HepG2 (cell line): ENCODE measurements around the gene YPEL3. TPM values are rescaled to one million over a fixed set of nuclear protein-coding genes. Genes with fewer than 3 reads are reported as not detected.

Experiments used
- BRCA1 ChIP-seq: sonication (generic); formaldehyde crosslinking; IDR thresholded peaks from 2 replicates; pipeline ENCODE4 v1.4.0; 2020; ENCODE audit warnings: missing genetic modification reagents
- FLYWCH1 ChIP-seq: sonication (generic); formaldehyde crosslinking; IDR thresholded peaks from 2 replicates; pipeline ENCODE4 v1.8.1; 2023; ENCODE audit warnings: mild to moderate bottlenecking, missing genetic modification reagents
- HNF4G ChIP-seq, 2 experiments: sonication (generic) in 1 of 2; formaldehyde crosslinking in 1 of 2; IDR thresholded peaks; 2 replicates each; pipeline versions ENCODE4 v1.4.0 to v1.6.1; 2011 to 2020; ENCODE audit warnings: borderline replicate concordance in 2 of 2, low read depth in 2 of 2, mild to moderate bottlenecking in 2 of 2, low read length in 1 of 2, missing genetic modification reagents in 1 of 2, moderate library complexity in 1 of 2
- NFE2 ChIP-seq: sonication (generic); formaldehyde crosslinking; IDR thresholded peaks from 2 replicates; pipeline ENCODE4 v1.4.0; 2020; ENCODE audit warnings: missing genetic modification reagents
- RBM39 ChIP-seq: fragments of 200-400 bp; formaldehyde crosslinking; IDR thresholded peaks from one replicate; pipeline ENCODE4 v1.6.1; 2018; ENCODE audit warnings: antibody characterized with exemption, mild to moderate bottlenecking, low read depth, low read length; ENCODE audit not compliant: poor library complexity, severe bottlenecking
- TOE1 ChIP-seq: sonication (generic); formaldehyde crosslinking; IDR thresholded peaks from 2 replicates; pipeline ENCODE4 v1.4.0; 2020; ENCODE audit warnings: mild to moderate bottlenecking, missing genetic modification reagents
- YY1 ChIP-seq: IDR thresholded peaks from 2 replicates; pipeline ENCODE4 v1.6.1; 2011; ENCODE audit warnings: low read length, low read depth, moderate library complexity, mild to moderate bottlenecking; ENCODE audit not compliant: insufficient read depth, insufficient replicate concordance
- ZMYM4 ChIP-seq: sonication (generic); formaldehyde crosslinking; IDR thresholded peaks from 2 replicates; pipeline ENCODE4 v1.8.1; 2023; ENCODE audit warnings: mild to moderate bottlenecking, missing genetic modification reagents
- ZNF343 ChIP-seq: sonication (generic); formaldehyde crosslinking; IDR thresholded peaks from 2 replicates; pipeline ENCODE4 v1.4.0; 2020; ENCODE audit warnings: mild to moderate bottlenecking, missing genetic modification reagents
- ZNF383 ChIP-seq: sonication (generic); formaldehyde crosslinking; IDR thresholded peaks from 2 replicates; pipeline ENCODE4 v1.4.0; 2020; ENCODE audit warnings: missing genetic modification reagents, mild to moderate bottlenecking, borderline replicate concordance
- ZNF460 ChIP-seq: sonication (generic); formaldehyde crosslinking; IDR thresholded peaks from 2 replicates; pipeline ENCODE4 v1.5.1; 2020; ENCODE audit warnings: missing genetic modification reagents, mild to moderate bottlenecking, borderline replicate concordance
- ZNF556 ChIP-seq: sonication (generic); formaldehyde crosslinking; IDR thresholded peaks from 2 replicates; pipeline ENCODE4 v1.4.0; 2020; ENCODE audit warnings: mild to moderate bottlenecking, missing genetic modification reagents, borderline replicate concordance
- ZNF562 ChIP-seq: sonication (generic); formaldehyde crosslinking; IDR thresholded peaks from 2 replicates; pipeline ENCODE4 v1.8.0; 2022; ENCODE audit warnings: missing genetic modification reagents, borderline replicate concordance
- ZNF629 ChIP-seq: sonication (generic); formaldehyde crosslinking; conservative IDR thresholded peaks from 2 replicates; pipeline ENCODE4 v1.5.0; 2020; ENCODE audit warnings: missing genetic modification reagents
- ZNF660 ChIP-seq: sonication (generic); formaldehyde crosslinking; IDR thresholded peaks from 2 replicates; pipeline ENCODE4 v1.5.1; 2020; ENCODE audit warnings: mild to moderate bottlenecking, low read depth, missing genetic modification reagents, borderline replicate concordance
- ZNF670 ChIP-seq: sonication (generic); formaldehyde crosslinking; IDR thresholded peaks from 2 replicates; pipeline ENCODE4 v1.8.0; 2022; ENCODE audit warnings: mild to moderate bottlenecking, missing genetic modification reagents, borderline replicate concordance
- polyA plus RNA-seq, 8 experiments: library from polyadenylated mRNA; depleted of rRNA in 3 of 8; stranded (reverse) in 7 of 8; unstranded in 1 of 8; fragments of >200 nt; fragmentation: Illumina TruSeq in 4 of 8; extraction: Trizol in 4 of 8; gene quantifications; 2 replicates each; pipeline versions ENCODE4 v1.2.1 to v1.2.3, GENCODE V29; 2011 to 2016; ENCODE audit warnings: low read depth in 4 of 8, missing spikeins in 1 of 8, mixed read lengths in 1 of 8; ENCODE audit not compliant: insufficient read depth in 1 of 8
- total RNA-seq, 5 experiments: library from RNA; depleted of rRNA; stranded (reverse); fragments of >200 nt; fragmentation: Illumina TruSeq; extraction: Trizol; gene quantifications; 2 replicates each; pipeline ENCODE4 v1.2.3, GENCODE V29; 2016; ENCODE audit warnings: low read depth in 1 of 5
- TF ChIP-seq, protein P1 (sequence below): sonication (generic); formaldehyde crosslinking; IDR thresholded peaks from 2 replicates; pipeline ENCODE4 v1.8.0; 2022; ENCODE audit warnings: missing genetic modification reagents, low read depth, mild to moderate bottlenecking, borderline replicate concordance
- TF ChIP-seq, protein P2 (sequence below): sonication (generic); formaldehyde crosslinking; IDR thresholded peaks from 2 replicates; pipeline ENCODE4 v1.4.0; 2020; ENCODE audit warnings: missing genetic modification reagents
- TF ChIP-seq, protein P3 (sequence below): IDR thresholded peaks from 2 replicates; pipeline ENCODE4 v1.6.1; 2016; ENCODE audit warnings: low read depth, borderline replicate concordance
- TF ChIP-seq, protein P4 (sequence below): sonication (generic); formaldehyde crosslinking; IDR thresholded peaks from 2 replicates; pipeline ENCODE4 v1.8.0; 2022; ENCODE audit warnings: missing genetic modification reagents, mild to moderate bottlenecking, moderate library complexity, borderline replicate concordance
- TF ChIP-seq, protein P5 (sequence below): sonication (generic); formaldehyde crosslinking; IDR thresholded peaks from 2 replicates; pipeline ENCODE4 v1.4.0; 2020; ENCODE audit warnings: missing genetic modification reagents

The YPEL3 gene
- total and polyA plus RNA-seq, 2 of the 13 experiments (the other 11 are each of a cell fraction or from before 2014, with no cell fraction given) = 5.4 to 47.0 TPM

DNA sequence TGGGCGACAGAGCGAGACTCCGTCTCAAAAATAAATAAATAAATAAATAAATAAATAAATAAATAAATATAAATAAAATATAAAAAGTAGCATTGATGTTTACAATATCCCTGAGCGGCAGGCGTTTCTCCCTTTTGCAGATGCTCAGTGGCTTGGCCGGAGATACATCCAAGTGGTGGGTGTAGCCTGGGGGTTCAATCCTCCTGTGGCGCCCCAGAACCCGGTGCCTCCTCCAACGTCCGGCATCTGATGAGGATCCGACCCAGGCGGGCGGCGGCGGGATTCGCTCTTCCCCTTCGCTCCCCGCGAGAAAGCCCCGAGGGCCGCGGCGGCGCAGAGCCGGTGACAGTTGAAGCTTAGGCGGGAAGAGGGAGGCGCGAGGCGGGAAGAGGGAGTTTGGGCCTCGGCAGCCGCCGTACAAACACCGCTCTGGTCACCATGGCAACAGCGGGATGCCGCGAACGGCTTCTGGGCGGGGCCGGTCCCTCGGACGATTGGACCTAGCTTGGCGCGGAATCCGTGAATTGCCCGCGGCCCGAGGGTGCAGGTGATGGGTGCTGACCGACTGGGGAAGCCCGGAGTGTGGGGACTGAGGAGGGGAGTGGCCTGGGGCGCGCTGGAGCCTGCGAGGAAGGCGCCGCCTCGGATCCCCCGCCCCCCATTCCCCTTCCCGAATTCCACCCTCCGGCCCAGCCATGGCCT is 43.2 kb downstream of the YPEL3 start (continued):
- peak; percentile 87; the same call in 1 of the 2 replicates for TF ChIP-seq ZNF670 (CRISPR knock-in tag)
- peak; percentile 87; the same call in 1 of the 2 replicates for TF ChIP-seq ZNF562 (CRISPR knock-in tag)
- TF ChIP-seq, protein P1, sequence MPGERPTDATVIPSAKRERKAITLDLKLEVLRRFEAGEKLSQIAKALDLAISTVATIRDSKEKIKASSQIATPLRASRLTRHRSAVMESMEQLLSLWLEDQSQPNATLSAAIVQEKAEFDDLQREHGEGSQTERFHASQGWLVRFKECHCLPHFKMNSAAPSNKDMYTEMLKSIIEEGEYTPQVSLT (CRISPR knock-in tag) = no peak; the same call in 1 of the 2 replicates
- TF ChIP-seq ZNF556 (CRISPR knock-in tag) = peak; percentile 82; the same call in 1 of the 2 replicates
- no peak for TF ChIP-seq ZNF383 (CRISPR knock-in tag)
- TF ChIP-seq YY1 = peak; percentile 69
- 0 out of 2 replicates have a peak, but pooled peaks have one; percentile 18 for TF ChIP-seq NFE2 (CRISPR knock-in tag)
- TF ChIP-seq ZNF629 (CRISPR knock-in tag) = 0 out of 2 replicates have a peak, but pooled peaks have one; percentile 40
- peak; percentile 98 for TF ChIP-seq ZNF343 (CRISPR knock-in tag)
- TF ChIP-seq, protein P2, sequence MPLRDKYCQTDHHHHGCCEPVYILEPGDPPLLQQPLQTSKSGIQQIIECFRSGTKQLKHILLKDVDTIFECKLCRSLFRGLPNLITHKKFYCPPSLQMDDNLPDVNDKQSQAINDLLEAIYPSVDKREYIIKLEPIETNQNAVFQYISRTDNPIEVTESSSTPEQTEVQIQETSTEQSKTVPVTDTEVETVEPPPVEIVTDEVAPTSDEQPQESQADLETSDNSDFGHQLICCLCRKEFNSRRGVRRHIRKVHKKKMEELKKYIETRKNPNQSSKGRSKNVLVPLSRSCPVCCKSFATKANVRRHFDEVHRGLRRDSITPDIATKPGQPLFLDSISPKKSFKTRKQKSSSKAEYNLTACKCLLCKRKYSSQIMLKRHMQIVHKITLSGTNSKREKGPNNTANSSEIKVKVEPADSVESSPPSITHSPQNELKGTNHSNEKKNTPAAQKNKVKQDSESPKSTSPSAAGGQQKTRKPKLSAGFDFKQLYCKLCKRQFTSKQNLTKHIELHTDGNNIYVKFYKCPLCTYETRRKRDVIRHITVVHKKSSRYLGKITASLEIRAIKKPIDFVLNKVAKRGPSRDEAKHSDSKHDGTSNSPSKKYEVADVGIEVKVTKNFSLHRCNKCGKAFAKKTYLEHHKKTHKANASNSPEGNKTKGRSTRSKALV = peak; percentile 85; the same call in 1 of the 2 replicates
- no peak for TF ChIP-seq RBM39
- TF ChIP-seq, protein P3, sequence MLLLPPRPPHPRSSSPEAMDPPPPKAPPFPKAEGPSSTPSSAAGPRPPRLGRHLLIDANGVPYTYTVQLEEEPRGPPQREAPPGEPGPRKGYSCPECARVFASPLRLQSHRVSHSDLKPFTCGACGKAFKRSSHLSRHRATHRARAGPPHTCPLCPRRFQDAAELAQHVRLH (CRISPR knock-in tag) = peak; percentile 96
- peak; percentile 93 for TF ChIP-seq ZMYM4 (CRISPR knock-in tag)
- no peak for TF ChIP-seq ZNF660
- TF ChIP-seq FLYWCH1 (CRISPR knock-in tag) = peak; percentile 93
- TF ChIP-seq, protein P4, sequence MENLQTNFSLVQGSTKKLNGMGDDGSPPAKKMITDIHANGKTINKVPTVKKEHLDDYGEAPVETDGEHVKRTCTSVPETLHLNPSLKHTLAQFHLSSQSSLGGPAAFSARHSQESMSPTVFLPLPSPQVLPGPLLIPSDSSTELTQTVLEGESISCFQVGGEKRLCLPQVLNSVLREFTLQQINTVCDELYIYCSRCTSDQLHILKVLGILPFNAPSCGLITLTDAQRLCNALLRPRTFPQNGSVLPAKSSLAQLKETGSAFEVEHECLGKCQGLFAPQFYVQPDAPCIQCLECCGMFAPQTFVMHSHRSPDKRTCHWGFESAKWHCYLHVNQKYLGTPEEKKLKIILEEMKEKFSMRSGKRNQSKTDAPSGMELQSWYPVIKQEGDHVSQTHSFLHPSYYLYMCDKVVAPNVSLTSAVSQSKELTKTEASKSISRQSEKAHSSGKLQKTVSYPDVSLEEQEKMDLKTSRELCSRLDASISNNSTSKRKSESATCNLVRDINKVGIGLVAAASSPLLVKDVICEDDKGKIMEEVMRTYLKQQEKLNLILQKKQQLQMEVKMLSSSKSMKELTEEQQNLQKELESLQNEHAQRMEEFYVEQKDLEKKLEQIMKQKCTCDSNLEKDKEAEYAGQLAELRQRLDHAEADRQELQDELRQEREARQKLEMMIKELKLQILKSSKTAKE (CRISPR knock-in tag) = peak; percentile 58; the same call in 1 of the 2 replicates
- peak; percentile 43; the same call in 1 of the 2 replicates for TF ChIP-seq HNF4G (IDR thresholded peaks at IDR 0.05; ENCODE audit: borderline replicate concordance, low read depth, low read length)
- TF ChIP-seq HNF4G (CRISPR knock-in tag; IDR thresholded peaks at IDR 0.05; ENCODE audit: borderline replicate concordance, low read depth) = peak; percentile 82; the same call in 1 of the 2 replicates
- no peak for TF ChIP-seq ZNF460 (CRISPR knock-in tag)
- peak; percentile 85; the same call in 1 of the 2 replicates for TF ChIP-seq TOE1 (CRISPR knock-in tag)
- TF ChIP-seq, protein P5, sequence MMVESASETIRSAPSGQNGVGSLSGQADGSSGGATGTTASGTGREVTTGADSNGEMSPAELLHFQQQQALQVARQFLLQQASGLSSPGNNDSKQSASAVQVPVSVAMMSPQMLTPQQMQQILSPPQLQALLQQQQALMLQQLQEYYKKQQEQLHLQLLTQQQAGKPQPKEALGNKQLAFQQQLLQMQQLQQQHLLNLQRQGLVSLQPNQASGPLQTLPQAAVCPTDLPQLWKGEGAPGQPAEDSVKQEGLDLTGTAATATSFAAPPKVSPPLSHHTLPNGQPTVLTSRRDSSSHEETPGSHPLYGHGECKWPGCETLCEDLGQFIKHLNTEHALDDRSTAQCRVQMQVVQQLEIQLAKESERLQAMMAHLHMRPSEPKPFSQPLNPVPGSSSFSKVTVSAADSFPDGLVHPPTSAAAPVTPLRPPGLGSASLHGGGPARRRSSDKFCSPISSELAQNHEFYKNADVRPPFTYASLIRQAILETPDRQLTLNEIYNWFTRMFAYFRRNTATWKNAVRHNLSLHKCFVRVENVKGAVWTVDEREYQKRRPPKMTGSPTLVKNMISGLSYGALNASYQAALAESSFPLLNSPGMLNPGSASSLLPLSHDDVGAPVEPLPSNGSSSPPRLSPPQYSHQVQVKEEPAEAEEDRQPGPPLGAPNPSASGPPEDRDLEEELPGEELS (CRISPR knock-in tag) = peak; percentile 78
- TF ChIP-seq BRCA1 (CRISPR knock-in tag) = peak; percentile 81; the same call in 1 of the 2 replicates
